NCI-H524 (cell line): Measurements from ENCODE around the gene LNX2.

Source experiments
- DNase-seq, 2 experiments: peaks; one replicate each; lab custom pipeline; 2025; lab: John Stamatoyannopoulos, UW

The LNX2 gene

DNA sequence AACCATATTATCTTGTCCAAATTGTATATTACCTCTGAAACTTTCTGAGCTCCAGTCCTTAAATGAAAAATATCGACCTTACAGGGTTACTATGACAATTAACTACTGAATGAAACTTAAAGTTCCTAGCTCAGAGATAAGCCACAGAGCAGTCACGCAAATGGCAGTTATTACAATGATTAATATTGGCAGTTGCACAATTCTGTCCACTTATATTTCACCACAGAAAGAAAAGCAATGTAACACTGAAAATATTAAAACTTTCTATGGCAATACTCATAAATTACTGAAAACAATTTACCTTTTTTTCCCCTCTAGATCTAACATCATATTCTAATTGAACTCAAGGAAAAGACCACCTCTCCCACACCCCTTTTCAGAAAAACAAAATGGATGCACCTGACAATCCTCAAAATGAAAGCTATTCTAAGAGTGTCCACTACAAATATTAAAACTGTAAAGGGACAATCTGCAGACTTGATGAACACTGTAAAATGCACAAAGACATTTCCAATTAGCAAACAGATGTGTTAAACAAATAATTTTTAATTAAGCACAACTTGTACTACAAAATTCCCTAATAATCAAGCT, 14.6 kb downstream of the LNX2 start:
- DNase-seq: no peak

DNA sequence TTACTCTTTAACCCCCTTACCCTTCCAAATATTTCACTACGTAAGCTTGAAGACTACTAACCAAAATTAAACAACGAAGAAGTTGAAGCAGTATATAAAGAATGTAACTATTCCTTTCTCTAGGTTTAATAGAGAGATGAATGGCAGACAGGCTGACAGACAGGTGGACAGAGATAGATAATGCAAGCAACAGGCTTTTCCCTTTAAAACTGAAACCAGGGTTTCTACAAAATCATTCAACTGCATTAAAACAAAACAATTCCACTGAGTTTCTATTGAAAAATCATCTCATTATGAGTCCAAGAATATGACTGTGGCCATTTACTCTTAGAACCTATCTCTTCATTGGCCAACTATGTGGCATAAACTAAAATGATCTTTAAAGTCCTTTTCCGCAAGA, 15.2 kb downstream of the LNX2 start:
- no peak for DNase-seq

DNA sequence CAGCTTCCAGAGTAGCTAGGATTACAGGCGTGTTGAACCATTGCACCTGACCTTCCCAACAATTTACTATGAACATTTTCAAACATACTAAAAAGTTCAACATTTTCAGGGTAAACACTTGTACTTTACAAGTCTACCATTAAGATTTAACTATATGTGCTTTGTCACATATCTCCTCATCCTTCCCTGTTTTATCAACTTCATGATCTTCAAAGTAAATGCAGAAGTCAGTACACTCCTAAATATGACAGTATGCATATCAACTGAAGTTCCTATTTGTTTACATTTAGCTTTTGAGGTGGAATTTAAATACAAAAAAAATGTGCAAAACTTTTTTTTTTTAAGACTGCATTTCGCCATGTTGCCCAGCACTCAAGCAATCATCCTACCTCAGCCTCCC, 18.5 kb downstream of the LNX2 start:
- DNase-seq: no peak

DNA sequence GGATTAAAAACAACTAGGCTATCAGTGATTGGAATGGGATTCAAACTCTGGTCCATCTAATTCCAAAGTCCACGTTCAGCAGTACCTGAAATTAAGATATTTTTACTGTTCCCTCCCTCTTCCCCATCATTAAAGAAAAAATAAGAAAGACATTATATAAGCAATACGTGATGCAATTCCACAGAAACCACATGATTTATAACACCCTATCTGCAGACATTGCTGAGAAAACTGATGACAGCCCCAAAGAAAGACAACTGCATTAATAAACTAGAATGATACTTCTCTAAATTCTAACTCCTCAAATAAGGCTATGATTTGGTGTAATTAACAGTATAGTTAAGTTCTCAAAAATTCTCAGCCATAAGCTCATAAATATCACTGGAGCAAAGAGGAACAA, 19.1 kb downstream of the LNX2 start:
- no peak for DNase-seq

DNA sequence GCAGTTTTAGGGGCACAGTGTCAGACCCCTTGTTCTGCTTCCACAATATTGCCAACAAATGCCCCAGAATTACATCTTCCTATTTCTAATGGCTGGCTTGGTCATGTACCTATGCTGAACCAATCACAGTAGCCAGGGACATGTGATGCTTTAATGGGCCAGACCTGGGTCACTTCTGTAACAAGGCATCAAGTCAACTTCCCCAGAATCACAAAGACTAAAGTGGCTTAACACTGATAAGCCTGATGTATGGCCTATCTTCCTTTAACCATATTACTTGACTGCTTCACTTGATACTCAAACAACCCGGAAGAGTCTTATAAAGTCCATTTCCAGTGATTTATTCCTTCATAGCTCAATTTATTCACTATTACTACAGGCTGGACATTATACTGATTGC, 19.6 kb downstream of the LNX2 start:
- no peak for DNase-seq

DNA sequence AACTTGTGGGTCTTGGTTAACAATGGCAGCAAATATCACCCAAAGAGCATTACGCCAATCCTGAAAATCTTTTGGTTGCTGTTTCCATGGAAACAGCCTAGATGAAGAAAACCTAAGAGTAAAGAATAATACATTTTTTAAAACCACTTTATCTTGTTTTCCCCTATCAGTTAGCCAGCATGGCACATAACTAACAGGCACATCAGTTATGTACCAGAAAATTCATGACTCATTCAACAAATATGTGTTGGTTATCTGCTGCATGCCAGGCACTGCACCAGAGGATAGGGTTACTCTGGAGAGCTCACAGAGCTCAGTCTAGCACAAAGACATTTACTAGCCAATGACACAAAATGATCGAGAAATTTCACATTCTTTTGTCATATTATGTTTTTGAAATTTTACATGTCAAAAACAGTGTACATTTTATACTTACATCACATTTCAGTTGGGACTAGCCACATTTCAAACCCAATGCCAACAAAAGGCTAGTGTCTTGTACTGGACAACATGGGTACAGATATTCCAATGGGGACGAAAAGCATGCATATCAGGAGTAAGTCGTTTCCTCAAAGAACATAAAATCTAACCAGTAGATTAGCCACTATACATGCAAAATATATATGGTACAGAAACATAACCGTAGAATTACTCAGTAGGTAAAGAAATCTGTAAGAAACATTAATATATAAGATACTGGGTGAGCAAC, 20.3 kb downstream of the LNX2 start:
- no peak for DNase-seq

DNA sequence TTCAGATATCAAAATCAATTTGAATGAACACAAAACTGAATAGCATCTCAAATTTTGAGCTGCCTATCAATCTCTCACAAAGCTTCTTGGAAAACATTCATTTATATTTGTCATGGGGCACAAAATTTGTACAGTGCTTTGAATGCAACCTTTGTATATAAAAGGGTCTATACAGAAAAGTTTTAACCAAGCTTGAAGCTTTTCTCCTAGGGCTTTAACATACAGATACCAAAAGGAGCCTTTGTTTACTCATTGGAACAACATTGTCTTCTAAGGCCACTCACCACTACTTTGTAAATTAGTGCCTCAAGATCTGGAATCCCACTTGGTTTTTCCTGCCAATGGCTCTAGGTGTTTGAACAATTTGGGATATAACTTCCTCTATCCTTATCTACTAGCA, 21.2 kb downstream of the LNX2 start:
- no peak for DNase-seq

DNA sequence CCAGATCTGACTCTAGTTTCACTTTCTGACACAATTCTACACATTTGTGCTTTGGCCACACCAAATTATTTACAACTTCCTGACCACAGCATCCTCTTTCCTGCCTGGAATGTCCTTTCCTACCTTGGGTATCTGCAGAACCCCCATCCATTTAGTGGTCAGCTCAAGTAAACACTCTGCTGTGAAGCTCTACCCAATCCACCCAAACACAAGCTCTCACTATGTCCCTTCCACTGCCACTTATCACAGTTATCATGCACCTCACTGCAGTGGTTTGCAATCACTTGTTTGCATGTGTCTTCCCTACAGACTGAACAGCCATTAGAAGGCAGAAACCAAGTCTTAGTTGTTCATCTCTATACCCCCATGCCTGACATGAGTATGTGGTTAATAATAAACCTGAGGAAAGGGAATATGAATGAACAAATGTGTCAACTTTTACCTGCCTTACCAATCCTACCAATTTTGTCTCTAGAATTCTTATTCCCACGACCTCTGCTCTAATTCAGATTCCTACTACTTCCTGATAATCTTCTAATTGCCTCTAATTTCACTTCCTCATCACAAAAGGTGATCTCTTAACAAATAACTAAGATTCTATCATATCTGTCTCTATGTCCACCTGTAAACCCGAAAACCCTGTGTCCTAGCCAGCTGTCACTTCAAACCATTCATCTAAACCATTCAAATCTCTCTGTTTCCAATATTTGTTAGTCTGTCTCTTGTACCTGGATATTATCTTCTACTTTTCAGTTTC, 25.1 kb downstream of the LNX2 start:
- DNase-seq: no peak

DNA sequence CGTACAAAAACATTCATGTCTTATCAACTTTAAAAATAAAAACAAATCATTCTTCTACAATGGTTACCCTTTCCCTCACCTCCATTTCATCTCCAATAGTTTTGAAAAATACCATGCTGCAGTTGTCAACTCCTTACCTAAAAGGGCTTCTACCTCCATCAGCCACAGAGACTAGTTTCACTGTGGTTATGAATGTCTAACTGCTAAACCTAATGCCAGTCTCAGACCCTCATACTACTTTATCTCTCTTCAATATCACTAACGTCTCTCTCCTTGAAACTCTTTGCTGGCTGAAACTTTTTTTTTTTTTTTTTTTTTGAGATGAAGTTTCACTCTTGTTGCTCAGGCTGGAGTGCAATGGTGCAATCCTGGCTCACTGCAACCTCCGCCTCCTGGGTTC, 27.1 kb downstream of the LNX2 start:
- DNase-seq: no peak

DNA sequence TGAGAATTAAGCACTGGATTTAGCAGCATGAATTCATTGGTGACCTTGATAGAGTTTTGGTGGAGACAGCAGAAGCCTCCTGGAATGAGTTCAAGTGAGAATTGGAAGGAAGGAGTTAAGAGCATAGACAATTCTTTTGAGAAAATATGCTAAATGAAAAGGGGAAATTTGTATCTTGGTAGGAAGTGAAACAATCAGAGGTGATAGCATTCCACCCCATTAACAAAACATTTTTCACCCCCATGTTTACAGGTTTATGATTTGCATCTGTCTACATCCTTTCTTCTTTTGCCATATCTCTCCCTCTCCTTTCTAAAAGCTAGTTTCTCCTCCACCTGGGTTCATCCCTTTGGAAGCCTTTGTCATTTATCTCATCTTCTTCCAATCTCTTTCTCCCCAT, 27.5 kb downstream of the LNX2 start:
- DNase-seq: no peak

DNA sequence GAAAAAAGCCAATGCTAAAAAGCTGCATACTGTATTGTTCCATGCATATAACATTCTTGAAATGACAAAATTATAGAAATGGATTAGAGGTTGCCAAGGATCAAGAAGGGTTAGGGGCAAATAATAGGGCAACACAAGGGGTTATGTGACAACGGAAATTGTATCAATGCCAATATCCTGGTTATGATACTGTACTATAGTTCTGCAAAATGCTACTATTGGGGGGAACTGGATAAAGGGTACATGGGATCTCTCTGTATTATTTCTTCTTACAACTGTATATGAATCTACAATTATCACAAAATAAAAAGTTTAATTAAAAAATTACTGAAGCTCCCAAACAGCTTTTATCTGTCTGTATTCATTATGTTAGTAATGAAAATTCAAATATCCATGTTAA, 31.9 kb downstream of the LNX2 start:
- DNase-seq: no peak

DNA sequence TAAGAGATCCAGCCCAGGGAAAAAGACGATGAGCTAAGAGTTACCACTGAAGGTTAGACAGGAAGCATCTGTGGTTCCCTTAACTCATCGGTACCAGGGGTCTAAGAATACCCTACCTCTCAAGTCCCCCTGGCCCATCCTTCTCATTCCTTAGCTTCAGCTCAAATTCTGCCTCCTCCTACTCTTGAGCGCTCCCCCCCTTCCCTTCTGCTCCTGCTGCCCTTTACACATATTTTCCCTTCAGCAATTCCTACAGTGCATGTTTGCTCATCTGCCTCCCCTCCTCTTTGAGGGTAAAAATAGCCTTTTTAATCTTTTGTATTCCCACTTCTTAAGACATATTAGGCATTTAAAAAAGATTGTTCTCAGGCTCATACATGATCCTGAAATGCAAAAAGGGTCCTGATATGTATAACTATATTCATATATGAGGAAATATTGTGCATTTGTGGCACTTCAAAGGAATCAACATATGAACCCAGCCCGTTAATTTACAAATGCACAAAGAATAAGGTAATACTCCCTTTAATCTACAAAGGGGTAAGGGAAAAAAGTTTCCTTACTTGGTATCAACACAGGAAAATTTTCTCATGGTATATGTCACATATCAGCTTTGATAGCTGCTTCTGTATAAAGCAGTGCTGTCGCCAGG, 33.1 kb downstream of the LNX2 start:
- no peak for DNase-seq

DNA sequence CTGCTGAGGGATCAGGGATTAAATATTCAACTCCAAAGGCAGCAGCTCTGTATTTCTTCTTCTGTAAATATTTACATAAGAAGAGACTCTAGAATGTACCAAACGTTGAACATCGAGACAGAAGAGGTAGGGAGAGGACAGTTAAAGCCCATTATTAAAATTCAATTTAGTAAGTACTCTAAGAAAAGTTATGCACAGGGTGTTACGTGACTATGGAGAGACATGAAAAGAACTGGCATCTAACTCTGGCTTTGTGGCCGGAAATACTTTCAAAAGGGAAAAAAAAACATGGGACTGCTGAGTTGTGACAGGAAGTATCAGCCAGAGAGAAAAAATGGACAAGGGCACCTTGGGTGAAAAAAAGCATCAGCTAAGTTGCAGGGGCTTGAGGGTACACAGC, 36.7 kb downstream of the LNX2 start:
- DNase-seq: no peak

DNA sequence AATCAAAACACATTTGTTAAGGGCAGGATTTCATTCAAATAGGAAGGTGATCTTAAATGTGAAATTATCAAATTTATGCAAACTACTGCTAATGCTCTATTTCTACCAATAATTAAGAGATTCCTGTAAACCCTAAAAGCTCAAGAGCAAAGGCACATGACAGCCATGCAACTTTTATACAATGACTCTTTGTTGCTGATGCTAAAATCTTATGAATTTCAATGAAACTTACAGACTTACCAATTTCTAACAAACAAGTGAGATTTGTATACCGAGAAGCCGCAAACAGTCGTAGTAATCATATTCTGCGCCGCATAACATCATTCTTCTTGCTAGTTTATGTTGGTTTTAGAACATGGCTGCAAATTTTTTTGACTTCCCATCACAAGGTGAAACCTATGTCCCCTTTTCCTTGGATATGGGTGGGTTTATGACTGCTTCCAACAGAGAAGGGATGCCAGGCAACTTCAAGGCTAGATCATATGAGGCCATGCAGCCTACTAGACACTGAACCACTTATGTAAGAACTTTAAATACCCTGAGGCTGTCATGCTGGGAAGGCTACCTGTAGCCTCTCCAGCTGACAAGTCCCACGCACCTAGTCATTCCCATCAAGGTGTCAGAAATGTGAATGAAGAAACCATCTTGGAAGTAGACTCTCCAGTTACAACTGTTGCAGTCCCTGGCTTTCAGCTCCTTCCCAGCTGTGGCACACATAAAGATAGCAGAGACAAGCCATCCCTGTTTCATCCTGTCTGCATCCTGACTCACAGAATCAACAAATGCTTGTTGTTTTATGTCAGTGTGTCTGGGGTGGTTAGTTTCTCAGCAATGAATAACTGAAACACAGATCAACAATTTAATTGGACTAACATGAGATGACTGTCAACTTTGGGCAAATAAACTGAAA, 42.0 kb downstream of the LNX2 start:
- no peak for DNase-seq

DNA sequence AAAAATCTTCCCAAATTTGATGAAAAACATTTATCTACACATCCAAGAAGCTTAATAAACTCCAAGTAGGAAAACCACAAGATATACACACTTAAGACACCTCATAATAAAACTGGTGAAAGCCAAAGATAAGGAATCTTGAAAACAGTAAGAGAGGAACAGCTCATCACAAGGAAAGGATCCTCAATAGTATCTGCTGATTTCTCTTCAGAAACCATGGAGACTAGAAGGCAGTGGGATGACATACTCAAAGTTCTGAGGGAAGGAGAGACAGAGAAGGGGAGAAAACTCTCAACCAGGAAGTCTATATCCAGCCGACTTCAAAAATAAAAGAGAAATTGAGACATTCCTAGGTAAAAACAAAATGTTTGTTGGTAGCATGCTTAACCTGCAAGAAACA, 45.7 kb downstream of the LNX2 start:
- no peak for DNase-seq

DNA sequence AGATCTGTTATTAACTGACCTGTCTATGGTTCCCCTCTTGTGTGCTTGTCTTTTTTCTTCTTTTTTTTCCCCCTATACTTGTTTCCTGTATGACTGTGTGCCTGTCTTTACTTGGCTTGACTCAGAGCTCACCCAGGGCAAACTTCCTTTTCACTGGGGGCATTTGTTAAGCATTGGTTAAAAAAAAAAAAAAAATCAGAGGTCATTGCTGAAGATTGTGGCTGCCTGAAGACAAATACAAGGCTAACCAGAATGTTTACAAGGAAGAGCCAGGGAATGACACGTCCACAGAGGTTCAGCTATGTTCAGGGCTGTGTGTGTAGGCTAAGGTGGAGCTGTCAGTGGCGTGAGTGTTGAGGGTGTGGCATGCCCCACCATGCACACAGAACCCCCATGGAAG, 47.1 kb downstream of the LNX2 start:
- DNase-seq: no peak

DNA sequence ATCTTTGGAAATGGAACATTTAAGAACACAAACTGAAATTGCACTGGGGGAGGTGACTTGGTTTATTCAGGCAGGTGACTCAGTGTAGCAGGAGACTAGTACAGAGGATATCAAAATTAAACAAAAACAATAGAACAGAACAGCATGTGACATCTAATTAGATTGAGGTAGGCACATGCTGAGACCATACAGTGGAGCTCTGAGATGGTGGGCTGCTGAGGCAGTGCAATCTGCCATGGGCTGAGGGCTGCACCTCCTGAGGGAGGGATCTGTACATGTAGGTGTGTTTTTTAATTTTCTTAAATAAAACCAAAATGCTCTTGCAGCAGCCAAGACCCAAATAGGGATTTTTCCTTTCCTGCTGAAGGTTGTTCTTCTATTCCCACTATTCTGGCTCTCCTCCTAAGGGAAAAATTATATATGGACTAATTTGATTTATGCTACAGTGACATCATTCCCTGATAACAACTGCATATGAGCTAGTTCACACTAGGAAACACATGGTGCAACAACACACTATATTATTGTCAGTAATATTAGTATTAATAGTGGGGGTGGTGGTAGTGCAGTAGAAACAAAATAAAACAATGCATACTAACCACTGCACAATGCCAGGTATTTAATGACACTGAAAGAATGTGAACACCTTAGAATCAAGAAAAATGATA, 48.0 kb downstream of the LNX2 start:
- no peak for DNase-seq

DNA sequence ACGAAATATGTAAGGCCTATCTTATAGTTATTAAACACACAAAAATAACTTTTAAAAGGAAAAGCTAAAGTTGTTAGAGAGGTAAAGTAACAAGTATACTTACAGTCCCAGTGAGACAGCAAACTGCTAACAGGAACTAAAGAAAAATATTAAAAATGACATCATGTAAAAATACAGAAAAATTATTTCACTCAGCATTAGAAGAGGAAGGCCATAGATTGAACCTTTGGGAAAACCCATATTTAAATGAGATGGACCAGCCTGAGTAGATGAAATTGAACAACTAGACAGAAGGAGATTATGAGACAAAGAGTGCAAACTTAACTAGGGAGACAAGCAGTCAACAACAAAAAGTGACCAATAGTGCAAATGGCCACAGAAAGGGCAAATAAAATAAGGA, 49.4 kb downstream of the LNX2 start:
- DNase-seq: no peak

DNA sequence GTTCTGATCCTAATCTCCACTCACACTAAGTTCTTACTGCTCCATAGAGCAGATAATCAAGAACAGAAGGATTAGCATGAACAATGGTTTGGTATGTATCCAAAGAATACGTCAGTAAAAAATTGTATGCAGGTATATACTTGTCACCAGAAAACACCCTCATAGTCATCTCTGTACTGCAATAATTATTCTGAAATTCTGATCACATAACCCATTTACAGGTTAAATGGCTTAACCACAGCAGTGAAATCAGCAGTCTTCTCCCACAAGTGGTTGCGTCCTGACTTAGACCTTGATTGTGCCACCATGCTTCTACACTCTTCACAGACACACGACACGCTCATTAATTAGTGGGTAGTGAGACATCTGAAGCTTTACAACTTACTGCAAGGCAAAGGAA, 50.9 kb downstream of the LNX2 start:
- no peak for DNase-seq

DNA sequence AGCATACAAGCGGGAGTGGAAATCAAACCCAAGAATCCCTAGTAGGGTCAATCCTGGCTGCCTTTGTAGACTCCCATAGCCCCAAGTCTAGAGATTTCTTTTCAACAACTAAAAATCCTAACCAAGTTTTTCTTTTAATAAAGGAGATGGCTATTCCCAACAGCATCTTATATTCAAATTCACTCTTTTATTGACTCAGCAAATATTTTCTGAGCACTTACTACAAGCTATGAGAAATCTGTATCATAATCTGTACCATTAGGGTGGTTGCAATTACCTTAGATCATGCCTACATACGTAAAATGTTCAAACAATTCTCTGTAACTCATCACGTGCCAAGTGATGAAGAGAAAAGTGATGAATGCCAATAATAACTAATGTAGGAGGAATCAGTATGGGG, 54.5 kb downstream of the LNX2 start:
- no peak for DNase-seq

DNA sequence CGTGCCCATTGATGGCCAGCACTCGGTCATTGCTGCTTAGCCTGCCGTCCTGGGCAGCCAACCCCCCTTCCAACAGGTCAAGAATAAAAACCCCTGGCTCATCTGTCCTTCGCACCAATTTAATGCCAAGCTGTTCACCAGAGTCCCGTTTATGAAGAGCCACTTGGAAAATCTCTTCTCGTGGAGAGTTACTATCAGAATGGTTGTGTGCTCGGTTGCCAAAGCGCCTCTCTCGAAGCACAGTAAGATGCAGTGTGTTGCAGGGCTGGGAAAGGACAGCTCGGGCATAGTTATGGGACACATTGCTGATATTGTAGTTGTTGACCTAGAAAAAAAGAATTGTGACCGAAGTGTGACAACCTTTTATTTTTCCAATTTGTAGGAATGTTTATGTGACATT, 57.9 kb downstream of the LNX2 start:
- DNase-seq: no peak
